ENCODE measurements around the gene KCNMB2. TPM values are rescaled to one million over a fixed set of nuclear protein-coding genes. Genes with fewer than 3 reads are reported as not detected.

KCNMB2 gene
- polyA plus RNA-seq, 1 donor (not counting 4 experiments of a cell fraction or from before 2014, with no cell fraction given), result not detected

- Histone ChIP-seq H3K4me1 (ENCODE audit: control insufficient read depth, extremely low read depth, insufficient read depth, low read length) (no peaks in the 10 kb centered on the region), H3K79me2 (ENCODE audit: control insufficient read depth, insufficient read depth, low read length) (no peaks in the 10 kb centered on the region), H3K36me3 (ENCODE audit: control insufficient read depth in 2 of 2, extremely low read depth in 1 of 2, insufficient read depth in 2 of 2, low read length in 2 of 2) (no peaks in the 10 kb centered on the region), H3K4me3 (ENCODE audit: control insufficient read depth in 2 of 3, extremely low read depth in 1 of 3, insufficient read depth in 2 of 3, low read depth in 1 of 3, low read length in 3 of 3) (no peak overlapping the region), H4K20me1 (ENCODE audit: control insufficient read depth, extremely low read depth, insufficient read depth, low read length) (no peaks in the 10 kb centered on the region), H3K27me3 (ENCODE audit: control insufficient read depth, extremely low read depth, insufficient read depth, low read length) (no peaks in the 10 kb centered on the region), H3K9me3 (ENCODE audit: control insufficient read depth, low read depth, low read length) (no peaks in the 10 kb centered on the region), H3K4me2 (ENCODE audit: control insufficient read depth, extremely low read depth, insufficient read depth, low read depth, low read length) (no peak overlapping the region), H3K9me1 (ENCODE audit: control insufficient read depth, extremely low read depth, insufficient read depth, low read length) (no peaks in the 10 kb centered on the region), H2AFZ (ENCODE audit: control insufficient read depth, low read length) (no peak overlapping the region), H3K9ac (ENCODE audit: control insufficient read depth, extremely low read depth, insufficient read depth, low read length) (no peak overlapping the region), H3K27ac (ENCODE audit: control insufficient read depth, insufficient read depth, low read length) (no peak overlapping the region)
- dilution Hi-C loops (cut with MboI; ENCODE audit: extremely low pct_ligation_motif_present, low sequenced_read_pairs), result no loop called here
- DNase-seq (ENCODE audit: low read depth, low spot score), result no peak
- TF ChIP-seq, protein P1, sequence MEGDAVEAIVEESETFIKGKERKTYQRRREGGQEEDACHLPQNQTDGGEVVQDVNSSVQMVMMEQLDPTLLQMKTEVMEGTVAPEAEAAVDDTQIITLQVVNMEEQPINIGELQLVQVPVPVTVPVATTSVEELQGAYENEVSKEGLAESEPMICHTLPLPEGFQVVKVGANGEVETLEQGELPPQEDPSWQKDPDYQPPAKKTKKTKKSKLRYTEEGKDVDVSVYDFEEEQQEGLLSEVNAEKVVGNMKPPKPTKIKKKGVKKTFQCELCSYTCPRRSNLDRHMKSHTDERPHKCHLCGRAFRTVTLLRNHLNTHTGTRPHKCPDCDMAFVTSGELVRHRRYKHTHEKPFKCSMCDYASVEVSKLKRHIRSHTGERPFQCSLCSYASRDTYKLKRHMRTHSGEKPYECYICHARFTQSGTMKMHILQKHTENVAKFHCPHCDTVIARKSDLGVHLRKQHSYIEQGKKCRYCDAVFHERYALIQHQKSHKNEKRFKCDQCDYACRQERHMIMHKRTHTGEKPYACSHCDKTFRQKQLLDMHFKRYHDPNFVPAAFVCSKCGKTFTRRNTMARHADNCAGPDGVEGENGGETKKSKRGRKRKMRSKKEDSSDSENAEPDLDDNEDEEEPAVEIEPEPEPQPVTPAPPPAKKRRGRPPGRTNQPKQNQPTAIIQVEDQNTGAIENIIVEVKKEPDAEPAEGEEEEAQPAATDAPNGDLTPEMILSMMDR (optimal IDR thresholded peaks at IDR 0.05 in 1 of 3, IDR thresholded peaks at IDR 0.05 in 1 of 3, conservative IDR thresholded peaks at IDR 0.05 in 1 of 3; ENCODE audit: extremely low read depth in 1 of 3, insufficient read depth in 2 of 3, low read length in 3 of 3), result no peak
- TF ChIP-seq EZH2 (IDR thresholded peaks at IDR 0.05; ENCODE audit: low read length), result no peak
- FAIRE-seq, result no peak
Measured at GRCh38 chr3:178684881-178685590, 148.8 kb downstream of the KCNMB2 start.

GRCh38 chr3:178685591-178685906 lies 149.3 kb downstream of the KCNMB2 start:
- dilution Hi-C loops (cut with MboI; ENCODE audit: extremely low pct_ligation_motif_present, low sequenced_read_pairs), result no loop called here
- Histone ChIP-seq H3K4me3 (ENCODE audit: control insufficient read depth in 2 of 3, extremely low read depth in 1 of 3, insufficient read depth in 2 of 3, low read depth in 1 of 3, low read length in 3 of 3) (no peak overlapping the region), H4K20me1 (ENCODE audit: control insufficient read depth, extremely low read depth, insufficient read depth, low read length) (no peaks in the 10 kb centered on the region), H3K27ac (ENCODE audit: control insufficient read depth, insufficient read depth, low read length) (no peak overlapping the region), H3K79me2 (ENCODE audit: control insufficient read depth, insufficient read depth, low read length) (no peaks in the 10 kb centered on the region), H3K36me3 (ENCODE audit: control insufficient read depth in 2 of 2, extremely low read depth in 1 of 2, insufficient read depth in 2 of 2, low read length in 2 of 2) (no peaks in the 10 kb centered on the region), H2AFZ (ENCODE audit: control insufficient read depth, low read length) (no peak overlapping the region), H3K9ac (ENCODE audit: control insufficient read depth, extremely low read depth, insufficient read depth, low read length) (no peak overlapping the region), H3K27me3 (ENCODE audit: control insufficient read depth, extremely low read depth, insufficient read depth, low read length) (no peaks in the 10 kb centered on the region), H3K4me1 (ENCODE audit: control insufficient read depth, extremely low read depth, insufficient read depth, low read length) (no peaks in the 10 kb centered on the region), H3K9me3 (ENCODE audit: control insufficient read depth, low read depth, low read length) (no peaks in the 10 kb centered on the region), H3K9me1 (ENCODE audit: control insufficient read depth, extremely low read depth, insufficient read depth, low read length) (no peaks in the 10 kb centered on the region), H3K4me2 (ENCODE audit: control insufficient read depth, extremely low read depth, insufficient read depth, low read depth, low read length) (no peak overlapping the region)
- FAIRE-seq, result no peak
- DNase-seq (ENCODE audit: low read depth, low spot score), result no peak
- no peak for TF ChIP-seq EZH2 (IDR thresholded peaks at IDR 0.05; ENCODE audit: low read length)
- TF ChIP-seq, protein P1 (optimal IDR thresholded peaks at IDR 0.05 in 1 of 3, IDR thresholded peaks at IDR 0.05 in 1 of 3, conservative IDR thresholded peaks at IDR 0.05 in 1 of 3; ENCODE audit: extremely low read depth in 1 of 3, insufficient read depth in 2 of 3, low read length in 3 of 3), result no peak

Measured in keratinocyte (primary cell).